SIG-M5 treated with dmso at 0.1 percent for 504 hours (cell line): Measurements from ENCODE around the gene CD40.
A peak's percentile ranks its signal among the peaks of the same experiment; 100 is the strongest.

ENCODE experiments used
- DNase-seq: peaks from one replicate; lab custom pipeline; 2025; ENCODE audit not compliant: unreplicated experiment; lab: John Stamatoyannopoulos, UW

Gene CD40

GRCh38 chr20:46122516-46123481 lies 4.7 kb downstream of the CD40 start:
- no peak for DNase-seq

- DNase-seq, result no peak
These were observed 5.5 kb downstream of the CD40 start for GRCh38 chr20:46123482-46124245.

- no peak for DNase-seq
These were observed 8.4 kb downstream of the CD40 start for GRCh38 chr20:46126440-46127056.

GRCh38 chr20:46127396-46128010 lies 9.4 kb downstream of the CD40 start:
- no peak for DNase-seq

- DNase-seq, result no peak
These were observed 10.4 kb downstream of the CD40 start for GRCh38 chr20:46128310-46129151.

GRCh38 chr20:46129955-46130481 lies 11.9 kb downstream of the CD40 start:
- DNase-seq, result no peak

GRCh38 chr20:46130534-46130933 lies 12.4 kb downstream of the CD40 start:
- no peak for DNase-seq

- no peak for DNase-seq
These were observed 13.3 kb downstream of the CD40 start for GRCh38 chr20:46131396-46131795.

- peak; percentile 61 for DNase-seq
These were observed 14.6 kb downstream of the CD40 start for GRCh38 chr20:46132705-46133120.

- no peak for DNase-seq
These were observed 16.0 kb downstream of the CD40 start for GRCh38 chr20:46133886-46134654.

- DNase-seq, result no peak
These were observed 16.6 kb downstream of the CD40 start for GRCh38 chr20:46134716-46135115.

GRCh38 chr20:46135856-46136633 lies 17.9 kb downstream of the CD40 start:
- no peak for DNase-seq

GRCh38 chr20:46137816-46138215 lies 19.7 kb downstream of the CD40 start:
- no peak for DNase-seq

- no peak for DNase-seq
These were observed 21.3 kb downstream of the CD40 start for GRCh38 chr20:46139266-46139889.

- no peak for DNase-seq
These were observed 21.9 kb downstream of the CD40 start for GRCh38 chr20:46139908-46140482.

GRCh38 chr20:46142124-46142523 lies 24.0 kb downstream of the CD40 start:
- DNase-seq, result no peak

GRCh38 chr20:46144432-46145025 lies 26.4 kb downstream of the CD40 start:
- DNase-seq, result no peak
